H9 (cell line): ENCODE data around the gene SMCO3. TPM values are rescaled to one million over a fixed set of nuclear protein-coding genes. Genes with fewer than 3 reads are reported as not detected.

Source experiments
- DNase-seq: peaks from one replicate; pipeline ENCODE4 v3.0.0-alpha.2; 2017
- H2AFZ ChIP-seq: one replicate; pipeline ENCODE4 v1.6.1; 2013; ENCODE audit warnings: mild to moderate bottlenecking, low read length, control low read depth, moderate library complexity
- H2AK5ac ChIP-seq: 2 replicates; pipeline ENCODE4 v1.6.1; 2013; ENCODE audit warnings: low read length, control low read depth, mixed read lengths; ENCODE audit not compliant: insufficient read length
- H2BK120ac ChIP-seq: one replicate; pipeline ENCODE4 v1.6.1; 2013; ENCODE audit warnings: low read depth, mild to moderate bottlenecking, low read length, control low read depth, inconsistent platforms; ENCODE audit not compliant: poor library complexity, severe bottlenecking
- H2BK12ac ChIP-seq: 2 replicates; pipeline ENCODE4 v1.6.1; 2013; ENCODE audit warnings: low read length, control low read depth, mixed read lengths, low read depth; ENCODE audit not compliant: insufficient read length
- H2BK15ac ChIP-seq: 2 replicates; pipeline ENCODE4 v1.6.1; 2013; ENCODE audit warnings: low read depth, low read length, control low read depth
- H2BK20ac ChIP-seq: one replicate; pipeline ENCODE4 v1.6.1; 2013; ENCODE audit warnings: low read depth, mild to moderate bottlenecking, low read length, control low read depth, inconsistent platforms; ENCODE audit not compliant: poor library complexity, severe bottlenecking
- H2BK5ac ChIP-seq: 2 replicates; pipeline ENCODE4 v1.6.1; 2013; ENCODE audit warnings: low read length, control low read depth, mixed read lengths; ENCODE audit not compliant: insufficient read length
- H3K14ac ChIP-seq: 2 replicates; pipeline ENCODE4 v1.6.1; 2013; ENCODE audit warnings: low read length, control low read depth; ENCODE audit not compliant: insufficient read depth
- H3K18ac ChIP-seq: 2 replicates; pipeline ENCODE4 v1.6.1; 2013; ENCODE audit warnings: low read depth, mild to moderate bottlenecking, mixed read lengths, low read length, control low read depth; ENCODE audit not compliant: insufficient read length
- H3K23ac ChIP-seq: 2 replicates; pipeline ENCODE4 v1.6.1; 2013; ENCODE audit warnings: low read length, control low read depth, mixed read lengths, low read depth; ENCODE audit not compliant: insufficient read length
- H3K23me2 ChIP-seq: 2 replicates; pipeline ENCODE4 v1.6.1; 2013; ENCODE audit warnings: low read depth, mild to moderate bottlenecking, mixed read lengths, low read length, control low read depth; ENCODE audit not compliant: insufficient read length, poor library complexity, severe bottlenecking
- H3K27ac ChIP-seq: 2 replicates; pipeline ENCODE4 v1.5.1; 2013; ENCODE audit warnings: low read length, control low read depth, mixed read lengths, low read depth; ENCODE audit not compliant: insufficient read length
- H3K27me3 ChIP-seq: 2 replicates; pipeline ENCODE4 v1.6.1; 2013; ENCODE audit warnings: low read length, control low read depth, inconsistent platforms; ENCODE audit not compliant: insufficient read depth
- H3K4ac ChIP-seq: 2 replicates; pipeline ENCODE4 v1.6.1; 2013; ENCODE audit warnings: low read depth, mild to moderate bottlenecking, control low read depth, inconsistent platforms, low read length, moderate library complexity
- H3K4me1 ChIP-seq: 2 replicates; pipeline ENCODE4 v1.6.1; 2013; ENCODE audit warnings: low read length, control low read depth, inconsistent platforms; ENCODE audit not compliant: insufficient read depth
- H3K4me2 ChIP-seq: 2 replicates; pipeline ENCODE4 v1.6.1; 2013; ENCODE audit warnings: low read length, control low read depth, mixed read lengths; ENCODE audit not compliant: insufficient read length, insufficient read depth
- H3K56ac ChIP-seq: 2 replicates; pipeline ENCODE4 v1.6.1; 2013; ENCODE audit warnings: low read depth, mild to moderate bottlenecking, mixed read lengths, low read length, control low read depth; ENCODE audit not compliant: insufficient read length
- H3K79me1 ChIP-seq: 2 replicates; pipeline ENCODE4 v1.6.1; 2013; ENCODE audit warnings: low read depth, mild to moderate bottlenecking, moderate library complexity, low read length, control low read depth, inconsistent platforms; ENCODE audit not compliant: insufficient read depth, poor library complexity, severe bottlenecking
- H3K79me2 ChIP-seq: 2 replicates; pipeline ENCODE4 v1.6.1; 2013; ENCODE audit warnings: low read length, control low read depth, inconsistent platforms; ENCODE audit not compliant: insufficient read depth
- H3K9ac ChIP-seq: 2 replicates; pipeline ENCODE4 v1.6.1; 2013; ENCODE audit warnings: low read length, control low read depth, mixed read lengths; ENCODE audit not compliant: insufficient read length; ENCODE audit errors: extremely low read depth
- H3K9me3 ChIP-seq: one replicate; pipeline ENCODE4 v1.6.1; 2013; ENCODE audit warnings: low read depth, low read length, inconsistent platforms; ENCODE audit not compliant: control insufficient read depth
- H3T11ph ChIP-seq: one replicate; pipeline ENCODE4 v1.6.1; 2013; ENCODE audit warnings: mild to moderate bottlenecking, low read length, control low read depth, inconsistent platforms
- H4K20me1 ChIP-seq: one replicate; pipeline ENCODE4 v1.6.1; 2013; ENCODE audit not compliant: control insufficient read depth, insufficient read length, insufficient read depth
- H4K5ac ChIP-seq: 2 replicates; pipeline ENCODE4 v1.6.1; 2013; ENCODE audit warnings: low read depth, mild to moderate bottlenecking, mixed read lengths, low read length, control low read depth; ENCODE audit not compliant: insufficient read length
- H4K8ac ChIP-seq: replicated peaks from 2 replicates; pipeline ENCODE4 v1.6.1; 2013; ENCODE audit warnings: low read length, control low read depth, mixed read lengths, low read depth; ENCODE audit not compliant: insufficient read length
- H4K91ac ChIP-seq: 2 replicates; pipeline ENCODE4 v1.6.1; 2013; ENCODE audit warnings: low read depth, mild to moderate bottlenecking, moderate library complexity, mixed read lengths, low read length, control low read depth; ENCODE audit not compliant: insufficient read length
- H3K27ac Mint-ChIP-seq, 3 experiments: 2 replicates in 2 of 3; 3 replicates in 1 of 3; pipeline ENCODE4 v1.8.0; 2020 to 2021; ENCODE audit warnings: mixed read lengths in 3 of 3, mild to moderate bottlenecking in 1 of 3, moderate library complexity in 1 of 3
- H3K27me3 Mint-ChIP-seq: 2 replicates; pipeline ENCODE4 v1.8.0; 2021; ENCODE audit warnings: low read depth, mild to moderate bottlenecking, moderate library complexity, mixed read lengths
- H3K36me3 Mint-ChIP-seq, 3 experiments: 2 replicates in 2 of 3; 3 replicates in 1 of 3; pipeline ENCODE4 v1.8.0; 2020 to 2021; ENCODE audit warnings: low read depth in 3 of 3, mixed read lengths in 3 of 3; ENCODE audit not compliant: insufficient read depth in 1 of 3
- H3K4me1 Mint-ChIP-seq, 2 experiments: 2 replicates each; pipeline ENCODE4 v1.8.0; 2020; ENCODE audit warnings: mixed read lengths in 2 of 2
- H3K4me3 Mint-ChIP-seq, 2 experiments: 2 replicates in 1 of 2; 3 replicates in 1 of 2; pipeline ENCODE4 v1.8.0; 2020 to 2021; ENCODE audit warnings: mild to moderate bottlenecking in 2 of 2, mixed read lengths in 2 of 2, moderate library complexity in 1 of 2
- H3K9me3 Mint-ChIP-seq, 2 experiments: 2 replicates in 1 of 2; 3 replicates in 1 of 2; pipeline ENCODE4 v1.8.0; 2020; ENCODE audit warnings: mild to moderate bottlenecking in 2 of 2, mixed read lengths in 2 of 2, moderate library complexity in 1 of 2
- CTCF ChIP-seq: fragments of 200-600 bp; sonication (generic); conservative IDR thresholded peaks from 3 replicates; pipeline ENCODE4 v1.8.0; 2021; ENCODE audit warnings: antibody characterized with exemption, mild to moderate bottlenecking
- total RNA-seq: library from RNA; stranded (reverse); gene quantifications from 2 replicates; pipeline ENCODE4 v1.2.1, GENCODE V29; 2021

Gene SMCO3
- total RNA-seq, 1 experiment from 2014 or later: not detected

- no peaks in the 10 kb centered on the region for H3K9me3 ChIP-seq
- peaks cover 0 to 7% (median 0%) of the 10 kb centered on the region in 3 experiments; a peak in 2 of 7 replicates for H3K36me3 Mint-ChIP-seq
- no peak overlapping the region for H2BK5ac ChIP-seq
- H3K14ac ChIP-seq: no peak overlapping the region
- no peak overlapping the region for H3K56ac ChIP-seq
- H4K8ac ChIP-seq: no peak overlapping the region
- no peak overlapping the region for H3K4me3 Mint-ChIP-seq
- H2BK15ac ChIP-seq: no peak overlapping the region
- H3K27me3 Mint-ChIP-seq: no peaks in the 10 kb centered on the region
- H3K27ac Mint-ChIP-seq: no peak overlapping the region
- H3K79me1 ChIP-seq: no peaks in the 10 kb centered on the region
- H2AK5ac ChIP-seq: no peak overlapping the region
- H4K20me1 ChIP-seq: no peaks in the 10 kb centered on the region
- peaks cover 4 to 6% of the 10 kb centered on the region in 2 experiments; a peak in 3 of 4 replicates for H3K4me1 Mint-ChIP-seq
- H3K79me2 ChIP-seq: no peaks in the 10 kb centered on the region
- no peaks in the 10 kb centered on the region for H3K23me2 ChIP-seq
- no peak overlapping the region for H3K4me2 ChIP-seq
- no peak overlapping the region for H2AFZ ChIP-seq
- H3K23ac ChIP-seq: no peak overlapping the region
- no peak overlapping the region for H2BK120ac ChIP-seq
- no peak overlapping the region for H3K4ac ChIP-seq
- no peak overlapping the region for H2BK12ac ChIP-seq
- H3K27me3 ChIP-seq: no peaks in the 10 kb centered on the region
- no peak overlapping the region for H4K91ac ChIP-seq
- H3K9me3 Mint-ChIP-seq: peaks cover 6 to 9% of the 10 kb centered on the region in 2 experiments
- H4K5ac ChIP-seq: no peak overlapping the region
- H3K27ac ChIP-seq: no peak overlapping the region
- DNase-seq: no peak
- H3K9ac ChIP-seq: no peak overlapping the region
- no peak overlapping the region for H3K18ac ChIP-seq
- H3T11ph ChIP-seq: no peak overlapping the region
- TF ChIP-seq CTCF: no peak
- H3K4me1 ChIP-seq: no peaks in the 10 kb centered on the region
- H2BK20ac ChIP-seq: no peak overlapping the region
Observed at GRCh38 chr12:14834509-14834908, 20.5 kb upstream of the SMCO3 start.
